GM12873 (cell line): ENCODE data around the gene SARS2.

Experiments used
- CTCF ChIP-seq: IDR thresholded peaks from 2 replicates; pipeline ENCODE4 v1.5.1; 2012; ENCODE audit warnings: low read depth, mild to moderate bottlenecking, moderate library complexity, low read length, control low read depth; ENCODE audit not compliant: insufficient read depth; ENCODE audit errors: missing control alignments

Gene SARS2

GRCh38 chr19:38901683-38902082 lies 28.9 kb downstream of the SARS2 start:
- TF ChIP-seq CTCF: no peak

- TF ChIP-seq CTCF: no peak
These were observed 29.8 kb downstream of the SARS2 start for GRCh38 chr19:38900743-38901190.

- no peak for TF ChIP-seq CTCF
These were observed 30.3 kb downstream of the SARS2 start for GRCh38 chr19:38900202-38900629.

- TF ChIP-seq CTCF: no peak
These were observed 30.9 kb downstream of the SARS2 start, which contains the start of the genes NFKBIB and SIRT2 for GRCh38 chr19:38899447-38900201. Gene NFKBIB, plus strand, starts transcription at chr19:38899969. Its CDS starts 64 bp downstream, at chr19:38900033. Gene SIRT2, minus strand, starts transcription at chr19:38899618. Its CDS starts 97 bp downstream, at chr19:38899521.

GRCh38 chr19:38898788-38899446 lies 31.6 kb downstream of the SARS2 start:
- TF ChIP-seq CTCF: no peak

GRCh38 chr19:38894968-38895367 lies 35.6 kb downstream of the SARS2 start:
- no peak for TF ChIP-seq CTCF

GRCh38 chr19:38893341-38893771 lies 37.2 kb downstream of the SARS2 start:
- TF ChIP-seq CTCF: no peak
